HepG2 (cell line): Measurements from ENCODE around the gene ZNF575. TPM values are rescaled to one million over a fixed set of nuclear protein-coding genes. Genes with fewer than 3 reads are reported as not detected.
A peak's percentile ranks its signal among the peaks of the same experiment; 100 is the strongest.

Source experiments
- CBX2 ChIP-seq, 2 experiments: fragments of 200-600 bp in 1 of 2; sonication (generic); formaldehyde crosslinking in 1 of 2; IDR thresholded peaks; 2 replicates each; pipeline versions ENCODE4 v1.7.0 to v1.8.1; 2018 to 2022; ENCODE audit warnings: low read depth in 2 of 2, low read length in 1 of 2, mild to moderate bottlenecking in 1 of 2, missing genetic modification reagents in 1 of 2
- EED ChIP-seq: sonication (generic); formaldehyde crosslinking; IDR thresholded peaks from 2 replicates; pipeline ENCODE4 v1.5.0; 2020; ENCODE audit warnings: mild to moderate bottlenecking, missing genetic modification reagents
- EP300 ChIP-seq, 3 experiments: sonication (generic) in 1 of 3; formaldehyde crosslinking in 1 of 3; IDR thresholded peaks; 2 replicates each; pipeline versions ENCODE4 v1.5.1 to v1.6.1; 2011 to 2020; ENCODE audit warnings: low read depth in 2 of 3, low read length in 2 of 3, borderline replicate concordance in 1 of 3, improper control_type of control experiment in 1 of 3, mild to moderate bottlenecking in 1 of 3, missing genetic modification reagents in 1 of 3, moderate library complexity in 1 of 3
- FLYWCH1 ChIP-seq: sonication (generic); formaldehyde crosslinking; IDR thresholded peaks from 2 replicates; pipeline ENCODE4 v1.8.1; 2023; ENCODE audit warnings: mild to moderate bottlenecking, missing genetic modification reagents
- HBP1 ChIP-seq: IDR thresholded peaks from 2 replicates; pipeline ENCODE4 v1.6.1; 2016; ENCODE audit warnings: low read depth, control low read depth
- MBNL3 ChIP-seq: fragments of 250-450 bp; sonication (Bioruptor Pico); conservative IDR thresholded peaks from 2 replicates; pipeline ENCODE4 v1.8.0; 2022; ENCODE audit warnings: mild to moderate bottlenecking, inconsistent platforms
- RFX5 ChIP-seq: IDR thresholded peaks from 2 replicates; pipeline ENCODE4 v1.6.1; 2011; ENCODE audit warnings: low read depth, low read length, improper control_type of control experiment
- SAP130 ChIP-seq: IDR thresholded peaks from 2 replicates; pipeline ENCODE4 v1.6.1; 2016; ENCODE audit warnings: low read depth
- THAP8 ChIP-seq: sonication (generic); formaldehyde crosslinking; IDR thresholded peaks from 2 replicates; pipeline ENCODE4 v1.5.1; 2020; ENCODE audit warnings: missing genetic modification reagents, mild to moderate bottlenecking, borderline replicate concordance
- ZNF335 ChIP-seq: sonication (generic); formaldehyde crosslinking; IDR thresholded peaks from 2 replicates; pipeline ENCODE4 v1.4.0; 2020; ENCODE audit warnings: missing genetic modification reagents
- ZNF354B ChIP-seq: sonication (generic); formaldehyde crosslinking; IDR thresholded peaks from 2 replicates; pipeline ENCODE4 v1.8.0; 2022; ENCODE audit warnings: mild to moderate bottlenecking, missing genetic modification reagents
- polyA plus RNA-seq, 8 experiments: library from polyadenylated mRNA; depleted of rRNA in 3 of 8; stranded (reverse) in 7 of 8; unstranded in 1 of 8; fragments of >200 nt; fragmentation: Illumina TruSeq in 4 of 8; extraction: Trizol in 4 of 8; gene quantifications; 2 replicates each; pipeline versions ENCODE4 v1.2.1 to v1.2.3, GENCODE V29; 2011 to 2016; ENCODE audit warnings: low read depth in 4 of 8, missing spikeins in 1 of 8, mixed read lengths in 1 of 8; ENCODE audit not compliant: insufficient read depth in 1 of 8
- total RNA-seq, 5 experiments: library from RNA; depleted of rRNA; stranded (reverse); fragments of >200 nt; fragmentation: Illumina TruSeq; extraction: Trizol; gene quantifications; 2 replicates each; pipeline ENCODE4 v1.2.3, GENCODE V29; 2016; ENCODE audit warnings: low read depth in 1 of 5
- TF ChIP-seq, protein P1 (sequence below): sonication (generic); formaldehyde crosslinking; IDR thresholded peaks from 2 replicates; pipeline ENCODE4 v1.4.0; 2020; ENCODE audit warnings: missing genetic modification reagents

The ZNF575 gene
- total and polyA plus RNA-seq, 2 of the 13 experiments (the other 11 are each of a cell fraction or from before 2014, with no cell fraction given), result 0.17 to 0.27 TPM

- TF ChIP-seq, protein P1, sequence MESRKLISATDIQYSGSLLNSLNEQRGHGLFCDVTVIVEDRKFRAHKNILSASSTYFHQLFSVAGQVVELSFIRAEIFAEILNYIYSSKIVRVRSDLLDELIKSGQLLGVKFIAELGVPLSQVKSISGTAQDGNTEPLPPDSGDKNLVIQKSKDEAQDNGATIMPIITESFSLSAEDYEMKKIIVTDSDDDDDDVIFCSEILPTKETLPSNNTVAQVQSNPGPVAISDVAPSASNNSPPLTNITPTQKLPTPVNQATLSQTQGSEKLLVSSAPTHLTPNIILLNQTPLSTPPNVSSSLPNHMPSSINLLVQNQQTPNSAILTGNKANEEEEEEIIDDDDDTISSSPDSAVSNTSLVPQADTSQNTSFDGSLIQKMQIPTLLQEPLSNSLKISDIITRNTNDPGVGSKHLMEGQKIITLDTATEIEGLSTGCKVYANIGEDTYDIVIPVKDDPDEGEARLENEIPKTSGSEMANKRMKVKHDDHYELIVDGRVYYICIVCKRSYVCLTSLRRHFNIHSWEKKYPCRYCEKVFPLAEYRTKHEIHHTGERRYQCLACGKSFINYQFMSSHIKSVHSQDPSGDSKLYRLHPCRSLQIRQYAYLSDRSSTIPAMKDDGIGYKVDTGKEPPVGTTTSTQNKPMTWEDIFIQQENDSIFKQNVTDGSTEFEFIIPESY (CRISPR knock-in tag), result 0 out of 2 replicates have a peak, but pooled peaks have one; percentile 13
- TF ChIP-seq CBX2 (IDR thresholded peaks at IDR 0.05; ENCODE audit: low read depth, low read length) (no peak), CBX2 (CRISPR knock-in tag; IDR thresholded peaks at IDR 0.05; ENCODE audit: low read depth) (no peak), MBNL3 (no peak), RFX5 (no peak), SAP130 (CRISPR knock-in tag) (0 out of 2 replicates have a peak, but pooled peaks have one; percentile 11), EP300 (IDR thresholded peaks at IDR 0.05; ENCODE audit: low read depth in 2 of 2, low read length in 2 of 2) (no peak), EP300 (CRISPR knock-in tag; IDR thresholded peaks at IDR 0.05; ENCODE audit: borderline replicate concordance) (no peak), FLYWCH1 (CRISPR knock-in tag) (no peak), EED (CRISPR knock-in tag) (no peak), ZNF335 (CRISPR knock-in tag) (0 out of 2 replicates have a peak, but pooled peaks have one; percentile 35), HBP1 (CRISPR knock-in tag) (no peak), THAP8 (CRISPR knock-in tag) (no peak), ZNF354B (CRISPR knock-in tag) (no peak)
Observed at GRCh38 chr19:43555185-43555770, 22.3 kb downstream of the ZNF575 start (continued).
